HG03565 (cell line): ENCODE data around the gene SUCLG2.
"Not testable (repeated sequence)": the region's sequence is repeated elsewhere in the genome, so short reads cannot be mapped to it uniquely, and the experiment has no call there.

ENCODE experiments used
- ATAC-seq: cut with Tn5 transposase; IDR thresholded peaks from one replicate; pipeline ENCODE4 v1.9.1; 2021; ENCODE audit warnings: mild to moderate bottlenecking, moderate library complexity; ENCODE audit not compliant: unreplicated experiment

SUCLG2 gene

GRCh38 chr3:67614195-67614594, 40.2 kb downstream of the SUCLG2 start:
- no peak for ATAC-seq

DNA sequence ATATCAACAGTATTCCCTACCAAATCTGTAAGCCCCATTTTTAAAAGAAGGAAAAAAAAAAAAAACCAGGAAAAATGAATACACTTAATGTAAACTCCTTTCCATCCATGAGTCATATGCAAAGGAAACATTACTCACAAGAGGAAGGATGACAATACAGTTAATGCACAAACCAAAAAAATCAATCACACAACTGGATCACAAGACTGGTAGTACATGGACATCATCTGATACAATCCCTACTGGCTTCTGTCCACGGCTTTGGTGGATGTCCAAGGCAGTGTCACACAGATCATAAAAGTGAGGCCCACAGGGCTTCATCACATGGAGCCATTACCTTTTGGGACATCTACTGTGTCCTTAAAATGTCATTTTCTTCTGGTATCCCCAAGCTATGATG, 44.0 kb downstream of the SUCLG2 start:
- no peak for ATAC-seq

GRCh38 chr3:67609709-67610108, 44.7 kb downstream of the SUCLG2 start:
- no peak for ATAC-seq

GRCh38 chr3:67608034-67608433, 46.4 kb downstream of the SUCLG2 start:
- no peak for ATAC-seq

DNA sequence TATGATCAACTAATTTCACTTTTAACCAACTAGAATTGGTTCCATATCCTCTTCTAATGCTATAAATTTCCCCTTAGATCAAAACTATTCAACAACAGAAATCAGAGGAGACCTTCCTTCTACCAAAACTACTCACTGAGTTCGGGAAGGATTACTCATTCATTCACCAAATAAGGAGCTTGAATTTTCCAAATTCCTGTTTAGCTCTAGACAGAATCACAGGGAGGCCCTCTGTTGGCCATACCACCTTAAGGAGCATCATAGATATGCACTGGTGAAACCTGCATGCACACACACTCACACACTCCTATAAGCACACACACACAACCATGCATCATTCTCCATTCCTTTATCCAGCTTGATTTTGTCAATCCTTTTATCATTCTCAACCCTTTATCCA, 49.0 kb downstream of the SUCLG2 start:
- ATAC-seq: no peak

- no peak for ATAC-seq
These were observed 51.6 kb downstream of the SUCLG2 start for GRCh38 chr3:67602816-67603215.

- ATAC-seq: no peak
These were observed 52.3 kb downstream of the SUCLG2 start for GRCh38 chr3:67601919-67602608.

- no peak for ATAC-seq
These were observed 53.0 kb downstream of the SUCLG2 start for GRCh38 chr3:67601385-67601784.

DNA sequence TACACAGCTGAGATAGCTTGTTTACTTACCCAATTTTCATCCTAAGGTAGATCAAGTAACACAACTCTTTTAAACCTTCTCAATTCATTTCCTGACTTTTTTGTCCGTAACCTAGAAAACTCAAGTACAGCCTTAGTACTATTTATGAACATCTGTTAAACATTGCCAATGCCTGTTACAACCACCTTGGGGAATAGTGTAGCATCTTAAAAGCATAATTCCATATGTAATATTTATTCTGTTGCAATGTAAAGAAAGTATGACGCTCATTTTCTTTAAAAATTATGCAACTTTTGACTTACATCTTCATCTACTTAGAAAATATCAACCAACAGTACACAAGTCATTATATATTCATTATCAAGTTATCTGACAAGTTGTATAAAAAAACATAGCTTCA, 54.6 kb downstream of the SUCLG2 start:
- no peak for ATAC-seq

GRCh38 chr3:67598814-67599556, 55.4 kb downstream of the SUCLG2 start:
- no peak for ATAC-seq

- ATAC-seq: no peak
These were observed 59.0 kb downstream of the SUCLG2 start for GRCh38 chr3:67595424-67595823.

- ATAC-seq: no peak
These were observed 60.6 kb downstream of the SUCLG2 start for GRCh38 chr3:67593761-67594234.

GRCh38 chr3:67592057-67592456, 62.4 kb downstream of the SUCLG2 start:
- no peak for ATAC-seq

- ATAC-seq: no peak
These were observed 66.6 kb downstream of the SUCLG2 start for GRCh38 chr3:67587811-67588210.

- ATAC-seq: no peak
These were observed 67.1 kb downstream of the SUCLG2 start for GRCh38 chr3:67587301-67587700.

DNA sequence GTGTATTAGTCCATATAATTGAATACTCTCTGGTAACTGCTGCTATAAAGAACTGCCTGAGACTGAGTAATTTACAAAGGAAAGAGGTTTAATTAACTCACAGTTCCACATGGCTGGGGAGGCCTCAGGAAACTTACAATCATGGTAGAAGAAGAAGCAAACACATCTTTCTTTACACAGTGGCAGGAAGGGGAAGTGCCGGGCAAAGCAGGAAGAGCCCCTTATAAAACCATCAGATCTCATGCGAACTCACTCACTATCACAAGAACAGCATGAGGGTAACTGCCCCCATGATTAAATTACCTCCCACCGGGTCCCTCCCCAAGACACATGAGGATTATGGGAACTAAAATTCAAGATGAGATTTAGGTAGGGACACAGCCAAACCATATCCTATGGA, 69.8 kb downstream of the SUCLG2 start:
- not testable (repeated sequence) for ATAC-seq

DNA sequence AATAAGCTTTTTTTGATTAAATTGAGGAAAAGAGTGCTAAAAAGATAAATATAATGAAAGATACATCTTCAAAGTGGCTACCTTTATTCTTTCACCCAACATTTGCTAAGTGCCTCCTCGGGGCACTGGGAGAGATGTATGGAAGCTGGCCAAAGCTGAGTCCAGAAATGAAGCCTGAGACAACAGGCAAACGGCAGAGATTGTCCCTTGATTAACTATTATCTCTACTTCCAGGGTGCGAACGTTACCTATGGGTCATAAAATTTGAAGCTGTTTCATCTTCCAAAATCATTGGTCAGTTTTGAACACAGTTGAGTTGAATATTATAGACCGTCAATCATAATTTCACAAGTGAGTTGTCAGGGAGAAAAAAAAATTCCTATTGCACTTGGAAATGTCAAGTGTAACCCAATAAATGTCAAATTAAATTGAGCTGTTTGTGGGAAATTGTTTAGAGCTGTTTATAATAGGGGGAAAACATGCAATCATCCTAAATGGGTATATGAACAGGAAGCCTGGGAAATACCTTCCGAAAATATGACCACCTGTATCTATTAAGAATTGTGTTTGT, 73.9 kb downstream of the SUCLG2 start:
- ATAC-seq: no peak

DNA sequence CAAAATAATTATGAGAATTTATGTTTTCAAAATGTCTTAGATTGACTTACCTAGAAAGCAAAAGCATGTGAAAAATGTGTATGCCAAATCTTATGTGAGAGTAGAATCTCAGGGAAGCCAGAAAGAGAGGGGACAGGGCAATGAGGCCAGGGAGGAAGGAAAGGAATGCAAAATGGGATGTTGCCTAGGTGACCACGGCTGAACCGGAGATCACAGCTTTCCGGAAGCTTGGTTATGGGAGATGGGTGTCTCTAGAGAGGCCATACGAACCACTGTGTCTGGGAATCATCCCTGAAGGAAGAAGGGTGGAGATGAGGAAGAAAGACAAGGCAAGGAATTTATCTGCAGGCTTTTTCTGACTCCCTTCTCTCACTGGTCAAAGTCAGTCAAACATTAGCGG, 76.0 kb downstream of the SUCLG2 start:
- no peak for ATAC-seq

GRCh38 chr3:67576441-67576840, 78.0 kb downstream of the SUCLG2 start:
- no peak for ATAC-seq

- no peak for ATAC-seq
These were observed 85.1 kb downstream of the SUCLG2 start for GRCh38 chr3:67569324-67569723.

DNA sequence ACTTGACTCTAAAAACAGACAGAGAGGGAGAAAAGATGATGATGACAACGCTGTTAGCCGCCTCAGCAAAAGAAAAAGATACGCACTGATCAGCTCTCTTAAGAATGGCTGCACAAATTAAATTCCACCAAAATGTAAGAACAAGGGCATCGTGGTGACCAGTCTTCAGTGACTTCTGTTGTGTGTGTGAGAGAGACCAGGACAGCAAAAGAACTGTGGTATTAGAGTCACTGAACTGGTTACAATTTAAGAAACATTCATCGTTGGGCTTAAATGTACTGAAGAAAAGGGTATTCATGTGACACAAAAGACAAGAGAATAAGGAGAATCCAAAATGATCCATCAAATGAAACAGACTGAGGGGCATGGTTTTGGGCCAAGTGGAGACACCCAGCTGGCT, 86.5 kb downstream of the SUCLG2 start:
- ATAC-seq: no peak

- no peak for ATAC-seq
These were observed 89.4 kb downstream of the SUCLG2 start for GRCh38 chr3:67564973-67565372.
